Endothelial cell (in vitro differentiated cells): ENCODE results near the gene SIL1. TPM values are rescaled to one million over a fixed set of nuclear protein-coding genes. Genes with fewer than 3 reads are reported as not detected.
A peak's percentile ranks its signal among the peaks of the same experiment; 100 is the strongest.

ENCODE experiments used
- DNase-seq: peaks from one replicate; pipeline ENCODE4 v3.0.0; 2021; ENCODE audit warnings: low spot score
- H3K27ac Mint-ChIP-seq: one replicate; pipeline ENCODE4 v1.8.0; 2021; ENCODE audit warnings: mixed read lengths, inconsistent platforms; ENCODE audit not compliant: unreplicated experiment
- H3K27me3 Mint-ChIP-seq: one replicate; pipeline ENCODE4 v1.8.0; 2021; ENCODE audit warnings: mild to moderate bottlenecking, moderate library complexity, mixed read lengths, inconsistent platforms; ENCODE audit not compliant: unreplicated experiment
- H3K36me3 Mint-ChIP-seq: one replicate; pipeline ENCODE4 v1.8.0; 2021; ENCODE audit warnings: mild to moderate bottlenecking, low read depth, mixed read lengths, inconsistent platforms; ENCODE audit not compliant: unreplicated experiment
- H3K4me1 Mint-ChIP-seq: one replicate; pipeline ENCODE4 v1.8.0; 2021; ENCODE audit warnings: mild to moderate bottlenecking, mixed read lengths, inconsistent platforms; ENCODE audit not compliant: unreplicated experiment
- H3K4me3 Mint-ChIP-seq: one replicate; pipeline ENCODE4 v1.8.0; 2021; ENCODE audit warnings: mild to moderate bottlenecking, mixed read lengths, inconsistent platforms; ENCODE audit not compliant: unreplicated experiment
- H3K9me3 Mint-ChIP-seq: one replicate; pipeline ENCODE4 v1.8.0; 2021; ENCODE audit warnings: mixed read lengths, inconsistent platforms; ENCODE audit not compliant: unreplicated experiment
- total RNA-seq: library from RNA; stranded (reverse); fragmentation: NEBNext Ultra II Directional; extraction: Animal tissue kit (Norgen Biotek cat#: 25700); gene quantifications from one replicate; pipeline ENCODE4 v1.2.1, GENCODE V29; 2021; ENCODE audit not compliant: unreplicated experiment
- TF ChIP-seq, protein P1 (sequence below): fragments of 200-600 bp; sonication (generic); IDR thresholded peaks from one replicate; pipeline ENCODE4 v1.5.0; 2021; ENCODE audit warnings: antibody characterized with exemption; ENCODE audit not compliant: unreplicated experiment

Gene SIL1
- total RNA-seq, 1 donor from 2014 or later, result 35.6 TPM

DNA sequence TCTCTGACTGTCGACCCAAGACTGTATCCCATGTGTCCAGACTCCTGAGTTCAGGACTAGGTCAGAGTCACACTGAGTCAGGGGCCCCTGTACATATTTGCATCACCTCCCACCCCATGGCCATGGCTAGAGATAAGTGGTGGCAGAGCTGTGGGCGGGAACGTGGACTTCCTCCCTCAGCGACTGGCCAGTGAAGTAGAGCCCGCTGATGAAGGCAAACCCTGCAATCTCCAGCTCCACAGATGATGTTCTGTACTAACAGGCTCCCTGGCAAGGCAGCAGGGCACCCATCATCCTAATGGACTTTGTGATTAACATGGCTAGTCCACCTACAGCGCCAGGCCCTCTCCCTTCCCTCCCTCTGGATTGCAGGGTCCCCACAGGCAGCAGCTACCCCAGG lies 212.5 kb downstream of the SIL1 start:
- Mint-ChIP-seq H3K9me3 (no peaks in the 10 kb centered on the region), H3K27ac (no peak overlapping the region), H3K4me3 (no peak overlapping the region), H3K36me3 (no peaks in the 10 kb centered on the region), H3K4me1 (peaks cover 20% of the 10 kb centered on the region), H3K27me3 (peaks cover 7% of the 10 kb centered on the region)
- DNase-seq, result no peak
- TF ChIP-seq, protein P1, sequence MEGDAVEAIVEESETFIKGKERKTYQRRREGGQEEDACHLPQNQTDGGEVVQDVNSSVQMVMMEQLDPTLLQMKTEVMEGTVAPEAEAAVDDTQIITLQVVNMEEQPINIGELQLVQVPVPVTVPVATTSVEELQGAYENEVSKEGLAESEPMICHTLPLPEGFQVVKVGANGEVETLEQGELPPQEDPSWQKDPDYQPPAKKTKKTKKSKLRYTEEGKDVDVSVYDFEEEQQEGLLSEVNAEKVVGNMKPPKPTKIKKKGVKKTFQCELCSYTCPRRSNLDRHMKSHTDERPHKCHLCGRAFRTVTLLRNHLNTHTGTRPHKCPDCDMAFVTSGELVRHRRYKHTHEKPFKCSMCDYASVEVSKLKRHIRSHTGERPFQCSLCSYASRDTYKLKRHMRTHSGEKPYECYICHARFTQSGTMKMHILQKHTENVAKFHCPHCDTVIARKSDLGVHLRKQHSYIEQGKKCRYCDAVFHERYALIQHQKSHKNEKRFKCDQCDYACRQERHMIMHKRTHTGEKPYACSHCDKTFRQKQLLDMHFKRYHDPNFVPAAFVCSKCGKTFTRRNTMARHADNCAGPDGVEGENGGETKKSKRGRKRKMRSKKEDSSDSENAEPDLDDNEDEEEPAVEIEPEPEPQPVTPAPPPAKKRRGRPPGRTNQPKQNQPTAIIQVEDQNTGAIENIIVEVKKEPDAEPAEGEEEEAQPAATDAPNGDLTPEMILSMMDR, result no peak

GRCh38 chr5:138985256-138985655 lies 212.9 kb downstream of the SIL1 start:
- Mint-ChIP-seq H3K27me3 (peaks cover 7% of the 10 kb centered on the region), H3K4me1 (peaks cover 20% of the 10 kb centered on the region), H3K27ac (peak overlapping the region; percentile 74), H3K4me3 (no peak overlapping the region), H3K36me3 (no peaks in the 10 kb centered on the region), H3K9me3 (no peaks in the 10 kb centered on the region)
- DNase-seq, result no peak
- TF ChIP-seq, protein P1, result no peak

DNA sequence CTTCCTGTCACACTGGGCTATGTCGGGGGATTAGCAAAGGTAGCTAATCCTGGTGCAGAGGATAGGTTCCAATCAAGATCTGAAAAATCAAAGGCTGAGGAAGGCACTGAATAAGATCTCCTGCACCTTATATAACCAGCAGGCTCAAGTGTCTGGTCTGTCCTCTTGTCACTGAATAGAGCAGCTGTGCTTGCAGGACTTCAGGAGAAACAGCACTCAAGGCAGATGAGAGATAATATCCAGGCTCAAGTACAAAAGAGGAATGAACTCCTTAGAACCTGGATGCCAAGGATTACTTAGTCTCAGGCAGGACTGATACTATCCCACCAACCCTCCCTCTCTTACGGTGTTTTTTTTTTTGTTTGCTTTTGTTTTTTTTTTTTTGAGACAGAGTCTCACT lies 214.2 kb downstream of the SIL1 start:
- Mint-ChIP-seq H3K27me3 (peaks cover 8% of the 10 kb centered on the region), H3K4me1 (peaks cover 16% of the 10 kb centered on the region), H3K36me3 (no peaks in the 10 kb centered on the region), H3K4me3 (no peak overlapping the region), H3K27ac (no peak overlapping the region), H3K9me3 (no peaks in the 10 kb centered on the region)
- DNase-seq, result no peak
- TF ChIP-seq, protein P1, result no peak

DNA sequence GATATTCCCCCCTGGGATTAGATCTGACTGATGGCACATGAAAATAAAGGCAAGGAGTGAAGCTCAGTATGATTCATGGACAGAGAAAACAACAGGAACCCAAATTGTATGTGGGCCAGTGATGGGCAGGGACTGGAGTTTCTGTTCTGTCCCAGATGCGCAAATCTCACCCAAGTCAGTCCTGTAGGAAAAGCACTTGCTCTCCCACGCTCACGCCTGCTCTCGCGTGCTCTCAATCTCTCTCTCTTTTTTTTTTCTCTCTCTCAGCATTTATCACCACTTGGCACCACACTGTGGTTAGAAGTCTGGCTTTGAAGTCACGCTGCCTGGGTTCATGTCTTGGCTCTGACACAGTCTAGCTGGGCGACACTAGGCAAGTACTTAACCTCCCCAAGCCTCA lies 216.6 kb downstream of the SIL1 start:
- Mint-ChIP-seq H3K36me3 (peaks cover 5% of the 10 kb centered on the region), H3K27ac (no peak overlapping the region), H3K4me1 (peaks cover 28% of the 10 kb centered on the region), H3K4me3 (no peak overlapping the region), H3K27me3 (peaks cover 8% of the 10 kb centered on the region), H3K9me3 (no peaks in the 10 kb centered on the region)
- TF ChIP-seq, protein P1, result no peak
- DNase-seq, result no peak

DNA sequence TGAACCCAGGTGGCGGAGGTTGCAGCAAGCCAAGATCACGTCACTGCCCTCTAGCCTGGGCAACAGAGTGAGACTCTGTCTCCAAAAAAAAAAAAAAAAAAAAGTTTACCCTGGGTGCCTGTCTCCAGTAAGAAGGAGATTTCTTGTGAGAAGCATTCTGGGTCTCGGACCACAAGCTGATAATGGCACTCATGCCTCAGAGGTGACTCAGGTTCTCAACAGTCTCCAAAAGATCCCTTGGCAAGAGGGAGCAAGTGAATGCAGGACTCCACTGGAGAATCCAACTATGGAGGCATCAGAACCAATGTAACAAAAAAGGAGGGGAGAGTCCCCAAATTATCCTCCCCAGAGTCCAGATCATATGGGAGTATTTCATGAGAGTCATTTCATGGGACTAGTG lies 217.0 kb downstream of the SIL1 start:
- Mint-ChIP-seq H3K27me3 (peaks cover 8% of the 10 kb centered on the region), H3K9me3 (no peaks in the 10 kb centered on the region), H3K4me3 (no peak overlapping the region), H3K27ac (no peak overlapping the region), H3K4me1 (peaks cover 28% of the 10 kb centered on the region), H3K36me3 (peaks cover 5% of the 10 kb centered on the region)
- TF ChIP-seq, protein P1, result no peak
- DNase-seq, result no peak
